Endothelial cell of umbilical vein (primary cell): ENCODE measurements around the gene ZNF440. TPM values are rescaled to one million over a fixed set of nuclear protein-coding genes. Genes with fewer than 3 reads are reported as not detected.

ENCODE experiments used
- BruUV-seq: library from RNA; stranded (reverse); fragments of 400-500 nt; replicated peaks from 2 replicates; lab custom pipeline; 2021; lab: Mats Ljungman, UMichigan
- CTCF ChIA-PET: fragments of 300-600, 350-600 bp; sonication (Branson Sonifier 250); formaldehyde crosslinking; loops from one replicate; lab custom pipeline; 2021; ENCODE audit warnings: antibody characterized with exemption, inconsistent platforms; lab: Charles Lee
- POLR2A ChIA-PET: fragments of 300-600, 350-600 bp; sonication (Branson Sonifier 250); formaldehyde crosslinking; loops from one replicate; lab custom pipeline; 2021; ENCODE audit warnings: antibody characterized with exemption, inconsistent platforms; lab: Charles Lee
- DNase-seq: peaks from one replicate; pipeline ENCODE4 v3.0.0-alpha.2; 2011; ENCODE audit warnings: low read depth, low spot score
- FAIRE-seq: peaks from 2 replicates; lab custom pipeline; 2011; peaks lifted over from hg19 to GRCh38; lab: Jason Lieb, UNC
- H2AFZ ChIP-seq: 2 replicates; pipeline ENCODE4 v1.6.0; 2012; ENCODE audit warnings: low read depth, low read length, control low read depth, inconsistent platforms
- H3K27ac ChIP-seq: 2 replicates; pipeline ENCODE4 v1.5.1; 2011; ENCODE audit warnings: low read depth, mild to moderate bottlenecking, control low read depth, low read length, moderate library complexity; ENCODE audit not compliant: insufficient read depth
- H3K27me3 ChIP-seq, 2 experiments: 2 replicates each; pipeline versions ENCODE4 v1.6.0 to v1.6.1; 2011; ENCODE audit warnings: low read length in 2 of 2, mixed read lengths in 1 of 2; ENCODE audit not compliant: control insufficient read depth in 2 of 2, insufficient read depth in 2 of 2
- H3K36me3 ChIP-seq, 2 experiments: 2 replicates in 1 of 2; 3 replicates in 1 of 2; pipeline ENCODE4 v1.5.1; 2011; ENCODE audit warnings: low read length in 2 of 2, mild to moderate bottlenecking in 1 of 2, moderate library complexity in 1 of 2; ENCODE audit not compliant: control insufficient read depth in 2 of 2, insufficient read depth in 2 of 2; ENCODE audit errors: extremely low read depth in 1 of 2
- H3K4me1 ChIP-seq: 3 replicates; pipeline ENCODE4 v1.5.1; 2011; ENCODE audit warnings: mild to moderate bottlenecking, low read length; ENCODE audit not compliant: control insufficient read depth, insufficient read depth; ENCODE audit errors: extremely low read depth
- H3K4me2 ChIP-seq: 2 replicates; pipeline ENCODE4 v1.6.1; 2011; ENCODE audit warnings: low read length, control low read depth, mixed read lengths; ENCODE audit not compliant: insufficient read depth
- H3K4me3 ChIP-seq, 3 experiments: fragments of 200-600 bp in 1 of 3; sonication (generic), shearing (Covaris generic) in 1 of 3; replicated peaks in 1 of 3; 2 replicates each; pipeline ENCODE4 v1.5.1; 2011 to 2016; ENCODE audit warnings: control low read depth in 3 of 3, low read length in 3 of 3, mild to moderate bottlenecking in 2 of 3, inconsistent platforms in 1 of 3, low read depth in 1 of 3, moderate library complexity in 1 of 3; ENCODE audit not compliant: insufficient read depth in 1 of 3
- H3K79me2 ChIP-seq: 2 replicates; pipeline ENCODE4 v1.6.0; 2012; ENCODE audit warnings: low read length, inconsistent platforms; ENCODE audit not compliant: control insufficient read depth, insufficient read depth
- H3K9ac ChIP-seq: replicated peaks from 2 replicates; pipeline ENCODE3; 2011; ENCODE audit warnings: low read length, control low read depth; ENCODE audit not compliant: insufficient read depth; ENCODE audit errors: extremely low read depth
- H3K9me1 ChIP-seq: replicated peaks from 3 replicates; pipeline ENCODE4 v1.6.0; 2011; ENCODE audit warnings: mild to moderate bottlenecking, low read length; ENCODE audit not compliant: control insufficient read depth, insufficient read depth; ENCODE audit errors: extremely low read depth
- H3K9me3 ChIP-seq: replicated peaks from 2 replicates; pipeline ENCODE4 v1.5.1; 2012; ENCODE audit warnings: low read length, inconsistent platforms; ENCODE audit not compliant: control insufficient read depth, insufficient read depth
- H4K20me1 ChIP-seq: replicated peaks from 2 replicates; pipeline ENCODE3; 2011; ENCODE audit warnings: mild to moderate bottlenecking, low read length; ENCODE audit not compliant: control insufficient read depth, insufficient read depth; ENCODE audit errors: extremely low read depth
- CTCF ChIP-seq, 2 donors: IDR thresholded peaks; 1 replicate in 1 of 2; 2 replicates in 1 of 2; pipeline ENCODE4 v1.5.1; 2011; ENCODE audit warnings: low read length in 2 of 2, mild to moderate bottlenecking in 2 of 2, moderate library complexity in 2 of 2, control low read depth in 1 of 2, inconsistent platforms in 1 of 2, low read depth in 1 of 2; ENCODE audit not compliant: insufficient read depth in 1 of 2; ENCODE audit errors: extremely low read depth in 1 of 2
- GATA2 ChIP-seq: IDR thresholded peaks from 2 replicates; pipeline ENCODE4 v1.7.0; 2011; ENCODE audit warnings: low read depth, mild to moderate bottlenecking, moderate library complexity, mixed read lengths, low read length; ENCODE audit not compliant: insufficient read length, insufficient read depth
- dilution Hi-C: fragments of 300-500 bp; cut with MboI; formaldehyde crosslinking; loops from one replicate; pipeline ENCODE4 v1.15.0; 2019; ENCODE audit warnings: low sequenced_read_pairs; ENCODE audit not compliant: extremely low pct_ligation_motif_present
- intact Hi-C: fragments of 100-400 bp; cut with micrococcal nuclease; formaldehyde crosslinking; loops from one replicate; pipeline ENCODE4 v1.10.0; 2022
- polyA plus RNA-seq, 4 experiments: library from polyadenylated mRNA; depleted of rRNA in 3 of 4; stranded (reverse) in 3 of 4; unstranded in 1 of 4; fragments of >200 nt; gene quantifications; 2 replicates each; pipeline versions ENCODE4 v1.2.1 to v1.2.3, GENCODE V29; 2011 to 2012; ENCODE audit warnings: missing spikeins in 1 of 4
- total RNA-seq: library from RNA; stranded (reverse); gene quantifications from 2 replicates; pipeline ENCODE4 v1.2.3, GENCODE V29; 2021

Gene ZNF440
- total and polyA plus RNA-seq, 2 donors (not counting 3 experiments of a cell fraction or from before 2014, with no cell fraction given) = 2.2 to 13.3 TPM

GRCh38 chr19:11797491-11797890 lies 16.6 kb upstream of the ZNF440 start:
- Histone ChIP-seq H3K27ac (no peak overlapping the region), H3K79me2 (no peaks in the 10 kb centered on the region), H3K4me1 (peaks cover 7% of the 10 kb centered on the region), H3K4me3 (no peak overlapping the region), H4K20me1 (no peaks in the 10 kb centered on the region), H3K9me1 (no peaks in the 10 kb centered on the region), H3K27me3 (no peaks in the 10 kb centered on the region), H3K9me3 (no peaks in the 10 kb centered on the region), H2AFZ (peak overlapping the region; percentile 24), H3K4me2 (no peak overlapping the region), H3K36me3 (no peaks in the 10 kb centered on the region), H3K9ac (no peak overlapping the region)
- CTCF ChIA-PET = interaction anchor here (0.6 to 2.2 kb wide), 37 partner anchors 9 to 879 kb away, joined by 3 to 74 read pairs (median 4); partner anchors contain the start of genes ZNF20, ZNF440, ZNF441 and ZNF700
- dilution Hi-C loops = no loop called here
- BruUV-seq = no TSS peak
- intact Hi-C loops = loop anchor here (5.0 kb wide), 1 partner anchor 130 kb away; the partner anchor contains the start of gene ZNF700
- POLR2A ChIA-PET = no interaction called here
- FAIRE-seq = peak; percentile 86
- peak; percentile 66 for DNase-seq
- peak; percentile 62 to 71 for TF ChIP-seq CTCF (IDR thresholded peaks at IDR 0.05; ENCODE audit: extremely low read depth in 1 of 2, insufficient read depth in 1 of 2, low read depth in 1 of 2, low read length in 2 of 2)
- no peak for TF ChIP-seq GATA2
